Mesenchymal stem cell (in vitro differentiated cells and primary cell): Measurements from ENCODE around the gene SYTL2.

ENCODE experiments used
- DNase-seq: peaks from one replicate; pipeline ENCODE4 v3.0.0-alpha.2; 2013
- H2AFZ ChIP-seq: one replicate; pipeline ENCODE4 v1.6.1; 2013; ENCODE audit warnings: low read depth, mild to moderate bottlenecking, control low read depth, inconsistent platforms, low read length, moderate library complexity
- H2AK5ac ChIP-seq: 2 replicates; pipeline ENCODE4 v1.6.1; 2013; ENCODE audit warnings: low read length, moderate library complexity, mild to moderate bottlenecking, inconsistent platforms; ENCODE audit not compliant: severe bottlenecking
- H2BK120ac ChIP-seq: one replicate; pipeline ENCODE4 v1.6.1; 2013; ENCODE audit warnings: low read depth, mild to moderate bottlenecking, inconsistent platforms, low read length, moderate library complexity
- H2BK12ac ChIP-seq, 2 experiments: one replicate each; pipeline ENCODE4 v1.6.1; 2013; ENCODE audit warnings: inconsistent platforms in 2 of 2, low read length in 2 of 2, mild to moderate bottlenecking in 2 of 2, moderate library complexity in 2 of 2, control low read depth in 1 of 2
- H2BK15ac ChIP-seq: one replicate; pipeline ENCODE4 v1.6.1; 2013; ENCODE audit warnings: mild to moderate bottlenecking, low read depth, inconsistent platforms; ENCODE audit not compliant: poor library complexity, severe bottlenecking
- H2BK5ac ChIP-seq: 2 replicates; pipeline ENCODE4 v1.6.1; 2013; ENCODE audit warnings: low read depth, mild to moderate bottlenecking, low read length, control low read depth, inconsistent platforms; ENCODE audit not compliant: poor library complexity, severe bottlenecking
- H3K14ac ChIP-seq, 2 experiments: one replicate each; pipeline ENCODE4 v1.6.1; 2013; ENCODE audit warnings: inconsistent platforms in 2 of 2, low read length in 2 of 2, control low read depth in 1 of 2, mild to moderate bottlenecking in 1 of 2, moderate library complexity in 1 of 2
- H3K18ac ChIP-seq, 2 experiments: one replicate each; pipeline ENCODE4 v1.6.1; 2013; ENCODE audit warnings: inconsistent platforms in 2 of 2, low read length in 2 of 2, control low read depth in 1 of 2, low read depth in 1 of 2, mild to moderate bottlenecking in 1 of 2
- H3K23ac ChIP-seq, 2 experiments: one replicate each; pipeline ENCODE4 v1.6.1; 2013; ENCODE audit warnings: inconsistent platforms in 2 of 2, low read length in 2 of 2, mild to moderate bottlenecking in 2 of 2, moderate library complexity in 2 of 2, control low read depth in 1 of 2
- H3K27ac ChIP-seq: 2 replicates; pipeline ENCODE4 v1.5.1; 2013; ENCODE audit warnings: mild to moderate bottlenecking, moderate library complexity, low read length, control low read depth, inconsistent platforms; ENCODE audit not compliant: poor library complexity, severe bottlenecking
- H3K27me3 ChIP-seq, 2 experiments: 2 replicates each; pipeline versions ENCODE4 v1.6.1 to v1.7.0; 2013; ENCODE audit warnings: low read length in 2 of 2, mild to moderate bottlenecking in 2 of 2, moderate library complexity in 2 of 2, control low read depth in 1 of 2, inconsistent platforms in 1 of 2; ENCODE audit not compliant: control insufficient read depth in 1 of 2, insufficient read depth in 1 of 2
- H3K36me3 ChIP-seq, 2 experiments: 2 replicates each; pipeline versions ENCODE4 v1.6.1 to v1.7.0; 2013; ENCODE audit warnings: low read length in 2 of 2, control low read depth in 1 of 2, inconsistent platforms in 1 of 2, low read depth in 1 of 2, mild to moderate bottlenecking in 1 of 2; ENCODE audit not compliant: insufficient read depth in 2 of 2, control insufficient read depth in 1 of 2
- H3K4ac ChIP-seq, 2 experiments: one replicate each; pipeline ENCODE4 v1.6.1; 2013; ENCODE audit warnings: inconsistent platforms in 2 of 2, low read length in 2 of 2, mild to moderate bottlenecking in 2 of 2, moderate library complexity in 2 of 2, control low read depth in 1 of 2, low read depth in 1 of 2
- H3K4me1 ChIP-seq: 2 replicates; pipeline ENCODE4 v1.6.1; 2013; ENCODE audit warnings: low read depth, low read length, control low read depth; ENCODE audit not compliant: control insufficient read depth, insufficient read depth
- H3K4me2 ChIP-seq: 2 replicates; pipeline ENCODE4 v1.6.1; 2013; ENCODE audit warnings: low read length, mild to moderate bottlenecking, inconsistent platforms; ENCODE audit not compliant: poor library complexity, severe bottlenecking
- H3K4me3 ChIP-seq, 2 experiments: 2 replicates each; pipeline versions ENCODE4 v1.5.1 to v1.7.0; 2013; ENCODE audit warnings: low read length in 2 of 2, mild to moderate bottlenecking in 2 of 2, control low read depth in 1 of 2, low read depth in 1 of 2; ENCODE audit not compliant: insufficient read depth in 1 of 2
- H3K79me1 ChIP-seq: replicated peaks from 2 replicates; pipeline ENCODE4 v1.6.1; 2013; ENCODE audit warnings: mild to moderate bottlenecking, control low read depth, low read length, inconsistent platforms; ENCODE audit not compliant: poor library complexity, severe bottlenecking
- H3K9ac ChIP-seq: 2 replicates; pipeline ENCODE4 v1.7.0; 2013; ENCODE audit warnings: mild to moderate bottlenecking, low read length, moderate library complexity
- H3K9me3 ChIP-seq: 2 replicates; pipeline ENCODE4 v1.7.0; 2013; ENCODE audit warnings: mild to moderate bottlenecking, low read length; ENCODE audit not compliant: control insufficient read depth
- H4K8ac ChIP-seq: one replicate; pipeline ENCODE4 v1.6.1; 2013; ENCODE audit warnings: inconsistent platforms, mild to moderate bottlenecking, low read length, moderate library complexity
- H4K91ac ChIP-seq: one replicate; pipeline ENCODE4 v1.6.1; 2013; ENCODE audit warnings: mild to moderate bottlenecking, low read length, inconsistent platforms
- WGBS: methylation state at CpG from one replicate; pipeline ENCODE4 v1.1.7; 2013; ENCODE audit warnings: mixed read lengths; 5-methylcytosine and 5-hydroxymethylcytosine counted together

The SYTL2 gene

GRCh38 chr11:85827748-85828639 is 17.1 kb upstream of the SYTL2 start:
- H3K9ac ChIP-seq = peak overlapping the region; percentile 85
- peak overlapping the region in 1 of 2 experiments; percentile 39 for H3K4me3 ChIP-seq
- H3K9me3 ChIP-seq = no peaks in the 10 kb centered on the region
- peak overlapping the region; percentile 70 for H3K27ac ChIP-seq
- H3K23ac ChIP-seq = no peak overlapping the region
- peaks cover 6% of the 10 kb centered on the region for H3K4me1 ChIP-seq
- H2BK15ac ChIP-seq = no peak overlapping the region
- no CpG with 5 or more reads among the region's 2 CpGs for WGBS
- no peak overlapping the region for H2BK120ac ChIP-seq
- H2BK5ac ChIP-seq = no peak overlapping the region
- H3K79me1 ChIP-seq = no peaks in the 10 kb centered on the region
- DNase-seq = peak; percentile 95
- H3K4ac ChIP-seq = no peak overlapping the region
- H3K14ac ChIP-seq = no peak overlapping the region
- H3K27me3 ChIP-seq = no peaks in the 10 kb centered on the region
- peak overlapping the region in 1 of 2 experiments; percentile 20 for H2BK12ac ChIP-seq
- no peaks in the 10 kb centered on the region for H3K36me3 ChIP-seq
- no peak overlapping the region for H2AK5ac ChIP-seq
- H3K18ac ChIP-seq = peak overlapping the region; percentile 34 to 67
- H4K8ac ChIP-seq = no peak overlapping the region
- H2AFZ ChIP-seq = no peak overlapping the region
- no peak overlapping the region for H3K4me2 ChIP-seq
- H4K91ac ChIP-seq = no peak overlapping the region

GRCh38 chr11:85826116-85826855 is 15.3 kb upstream of the SYTL2 start:
- Histone ChIP-seq H3K4me1 (peaks cover 10% of the 10 kb centered on the region), H3K79me1 (no peaks in the 10 kb centered on the region), H3K18ac (peak overlapping the region; percentile 41 to 60), H3K27me3 (no peaks in the 10 kb centered on the region), H4K8ac (no peak overlapping the region), H3K4ac (no peak overlapping the region), H3K4me3 (no peak overlapping the region), H2AFZ (no peak overlapping the region), H2AK5ac (peak overlapping the region; percentile 54), H3K36me3 (no peaks in the 10 kb centered on the region), H3K27ac (no peak overlapping the region), H2BK15ac (no peak overlapping the region), H3K9me3 (no peaks in the 10 kb centered on the region), H3K23ac (no peak overlapping the region), H2BK120ac (no peak overlapping the region), H3K9ac (peak overlapping the region; percentile 85), H2BK5ac (no peak overlapping the region), H3K4me2 (no peak overlapping the region), H2BK12ac (peak overlapping the region; percentile 38 to 90), H4K91ac (no peak overlapping the region), H3K14ac (no peak overlapping the region)
- DNase-seq = peak; percentile 34
- 80% methylated on average over 7 of the region's 7 CpGs for WGBS

- H3K27ac ChIP-seq = no peak overlapping the region
- no peak overlapping the region for H2AFZ ChIP-seq
- peak overlapping the region; percentile 49 for H2AK5ac ChIP-seq
- peak overlapping the region in 1 of 2 experiments; percentile 65 for H3K18ac ChIP-seq
- no peaks in the 10 kb centered on the region for H3K79me1 ChIP-seq
- no peak overlapping the region for H2BK120ac ChIP-seq
- no peak overlapping the region for H2BK15ac ChIP-seq
- no peaks in the 10 kb centered on the region for H3K36me3 ChIP-seq
- H3K4me2 ChIP-seq = no peak overlapping the region
- DNase-seq = no peak
- no peak overlapping the region for H3K23ac ChIP-seq
- H3K4me1 ChIP-seq = peaks cover 10% of the 10 kb centered on the region
- no peaks in the 10 kb centered on the region for H3K27me3 ChIP-seq
- H4K91ac ChIP-seq = no peak overlapping the region
- H2BK12ac ChIP-seq = no peak overlapping the region
- H3K9ac ChIP-seq = peak overlapping the region; percentile 2
- H3K4ac ChIP-seq = no peak overlapping the region
- H4K8ac ChIP-seq = no peak overlapping the region
- no peak overlapping the region for H2BK5ac ChIP-seq
- no peaks in the 10 kb centered on the region for H3K9me3 ChIP-seq
- H3K4me3 ChIP-seq = no peak overlapping the region
- H3K14ac ChIP-seq = no peak overlapping the region
- WGBS = 70% methylated on average over 2 of the region's 3 CpGs
These were observed 14.7 kb upstream of the SYTL2 start for GRCh38 chr11:85825616-85826015.

GRCh38 chr11:85823816-85824215 is 12.9 kb upstream of the SYTL2 start:
- no peak overlapping the region for H2BK12ac ChIP-seq
- H3K9me3 ChIP-seq = no peaks in the 10 kb centered on the region
- peak; percentile 76 for DNase-seq
- H3K4me2 ChIP-seq = no peak overlapping the region
- H3K27me3 ChIP-seq = no peaks in the 10 kb centered on the region
- no peak overlapping the region for H3K9ac ChIP-seq
- no peak overlapping the region for H2BK5ac ChIP-seq
- no peak overlapping the region for H2AFZ ChIP-seq
- H3K23ac ChIP-seq = no peak overlapping the region
- no peak overlapping the region for H2BK120ac ChIP-seq
- 48% methylated on average over 2 of the region's 2 CpGs for WGBS
- peaks cover 10% of the 10 kb centered on the region for H3K4me1 ChIP-seq
- H3K14ac ChIP-seq = no peak overlapping the region
- H3K79me1 ChIP-seq = no peaks in the 10 kb centered on the region
- no peak overlapping the region for H4K91ac ChIP-seq
- H2AK5ac ChIP-seq = no peak overlapping the region
- H3K4me3 ChIP-seq = no peak overlapping the region
- no peaks in the 10 kb centered on the region for H3K36me3 ChIP-seq
- H2BK15ac ChIP-seq = no peak overlapping the region
- H3K27ac ChIP-seq = no peak overlapping the region
- H3K4ac ChIP-seq = no peak overlapping the region
- H3K18ac ChIP-seq = no peak overlapping the region
- no peak overlapping the region for H4K8ac ChIP-seq
